ENCODE measurements around the gene CALML5. TPM values are rescaled to one million over a fixed set of nuclear protein-coding genes. Genes with fewer than 3 reads are reported as not detected.

The CALML5 gene
- total RNA-seq, 1 experiment from 2014 or later = not detected

DNA sequence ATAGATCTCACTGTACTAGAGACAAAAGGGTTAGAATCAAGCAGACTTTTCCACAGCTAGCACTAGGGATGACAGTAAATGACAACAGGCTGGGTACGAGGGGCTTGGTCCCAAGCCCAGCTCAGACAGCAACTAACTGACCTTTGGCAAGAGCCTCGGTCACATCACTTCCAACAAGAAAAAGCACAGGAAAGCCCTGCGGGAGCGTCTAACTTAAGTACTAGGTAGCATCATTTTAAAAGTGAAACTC is 48.2 kb upstream of the CALML5 start:
- no peaks in the 10 kb centered on the region for H3K27me3 ChIP-seq (ENCODE audit: control insufficient read depth, insufficient read depth, low read length)
- ATAC-seq (no peak), DNase-seq (ENCODE audit: low read depth, low spot score) (no peak)
- H3K4me3 ChIP-seq (ENCODE audit: low read depth in 2 of 2, low read length in 2 of 2) = peak overlapping the region; percentile 20 to 28; a peak in 3 of 4 replicates
- peaks cover 32% of the 10 kb centered on the region for H3K4me1 ChIP-seq (ENCODE audit: control insufficient read depth, insufficient read depth, low read length)
- no TSS peak for BruUV-seq (replicated peaks)
- intact Hi-C loops (cut with micrococcal nuclease; ENCODE audit: unreplicated experiment) (no loop called here), in situ Hi-C loops (cut with HindIII; ENCODE audit: low pct_unique_long_range_greater_than_20kb, low sequenced_read_pairs) (no loop called here)
- no peak for TF ChIP-seq TCF7L2 (IDR thresholded peaks at IDR 0.05; ENCODE audit: low read depth, low read length)
- no peak for TF ChIP-seq SIN3A (IDR thresholded peaks at IDR 0.05; ENCODE audit: borderline replicate concordance, insufficient read depth, low read depth, low read length)
- TF ChIP-seq, protein P1, sequence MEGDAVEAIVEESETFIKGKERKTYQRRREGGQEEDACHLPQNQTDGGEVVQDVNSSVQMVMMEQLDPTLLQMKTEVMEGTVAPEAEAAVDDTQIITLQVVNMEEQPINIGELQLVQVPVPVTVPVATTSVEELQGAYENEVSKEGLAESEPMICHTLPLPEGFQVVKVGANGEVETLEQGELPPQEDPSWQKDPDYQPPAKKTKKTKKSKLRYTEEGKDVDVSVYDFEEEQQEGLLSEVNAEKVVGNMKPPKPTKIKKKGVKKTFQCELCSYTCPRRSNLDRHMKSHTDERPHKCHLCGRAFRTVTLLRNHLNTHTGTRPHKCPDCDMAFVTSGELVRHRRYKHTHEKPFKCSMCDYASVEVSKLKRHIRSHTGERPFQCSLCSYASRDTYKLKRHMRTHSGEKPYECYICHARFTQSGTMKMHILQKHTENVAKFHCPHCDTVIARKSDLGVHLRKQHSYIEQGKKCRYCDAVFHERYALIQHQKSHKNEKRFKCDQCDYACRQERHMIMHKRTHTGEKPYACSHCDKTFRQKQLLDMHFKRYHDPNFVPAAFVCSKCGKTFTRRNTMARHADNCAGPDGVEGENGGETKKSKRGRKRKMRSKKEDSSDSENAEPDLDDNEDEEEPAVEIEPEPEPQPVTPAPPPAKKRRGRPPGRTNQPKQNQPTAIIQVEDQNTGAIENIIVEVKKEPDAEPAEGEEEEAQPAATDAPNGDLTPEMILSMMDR (IDR thresholded peaks at IDR 0.05) = no peak
- TF ChIP-seq, protein P2, sequence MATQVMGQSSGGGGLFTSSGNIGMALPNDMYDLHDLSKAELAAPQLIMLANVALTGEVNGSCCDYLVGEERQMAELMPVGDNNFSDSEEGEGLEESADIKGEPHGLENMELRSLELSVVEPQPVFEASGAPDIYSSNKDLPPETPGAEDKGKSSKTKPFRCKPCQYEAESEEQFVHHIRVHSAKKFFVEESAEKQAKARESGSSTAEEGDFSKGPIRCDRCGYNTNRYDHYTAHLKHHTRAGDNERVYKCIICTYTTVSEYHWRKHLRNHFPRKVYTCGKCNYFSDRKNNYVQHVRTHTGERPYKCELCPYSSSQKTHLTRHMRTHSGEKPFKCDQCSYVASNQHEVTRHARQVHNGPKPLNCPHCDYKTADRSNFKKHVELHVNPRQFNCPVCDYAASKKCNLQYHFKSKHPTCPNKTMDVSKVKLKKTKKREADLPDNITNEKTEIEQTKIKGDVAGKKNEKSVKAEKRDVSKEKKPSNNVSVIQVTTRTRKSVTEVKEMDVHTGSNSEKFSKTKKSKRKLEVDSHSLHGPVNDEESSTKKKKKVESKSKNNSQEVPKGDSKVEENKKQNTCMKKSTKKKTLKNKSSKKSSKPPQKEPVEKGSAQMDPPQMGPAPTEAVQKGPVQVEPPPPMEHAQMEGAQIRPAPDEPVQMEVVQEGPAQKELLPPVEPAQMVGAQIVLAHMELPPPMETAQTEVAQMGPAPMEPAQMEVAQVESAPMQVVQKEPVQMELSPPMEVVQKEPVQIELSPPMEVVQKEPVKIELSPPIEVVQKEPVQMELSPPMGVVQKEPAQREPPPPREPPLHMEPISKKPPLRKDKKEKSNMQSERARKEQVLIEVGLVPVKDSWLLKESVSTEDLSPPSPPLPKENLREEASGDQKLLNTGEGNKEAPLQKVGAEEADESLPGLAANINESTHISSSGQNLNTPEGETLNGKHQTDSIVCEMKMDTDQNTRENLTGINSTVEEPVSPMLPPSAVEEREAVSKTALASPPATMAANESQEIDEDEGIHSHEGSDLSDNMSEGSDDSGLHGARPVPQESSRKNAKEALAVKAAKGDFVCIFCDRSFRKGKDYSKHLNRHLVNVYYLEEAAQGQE (IDR thresholded peaks at IDR 0.05; ENCODE audit: insufficient read depth in 1 of 2, low read depth in 2 of 2, low read length in 1 of 2) = no peak
- no peak for TF ChIP-seq POLR2AphosphoS5 (IDR thresholded peaks at IDR 0.05; ENCODE audit: low read depth, low read length)
- peaks cover under 1% of the 10 kb centered on the region; the same call in 1 of the 2 replicates for H3K9me3 ChIP-seq (ENCODE audit: control insufficient read depth, insufficient read depth, low read depth, low read length)
- POLR2A ChIA-PET = no interaction called here
- H3K27ac ChIP-seq (ENCODE audit: low read length) = peak overlapping the region; percentile 78
- CTCF ChIA-PET = interaction anchor here (0.7 kb wide), 1 partner anchor 36 kb away, joined by 3 read pairs; no protein-coding TSS in a partner anchor
- H3K36me3 ChIP-seq (ENCODE audit: control insufficient read depth, insufficient read depth, low read length) = no peaks in the 10 kb centered on the region

DNA sequence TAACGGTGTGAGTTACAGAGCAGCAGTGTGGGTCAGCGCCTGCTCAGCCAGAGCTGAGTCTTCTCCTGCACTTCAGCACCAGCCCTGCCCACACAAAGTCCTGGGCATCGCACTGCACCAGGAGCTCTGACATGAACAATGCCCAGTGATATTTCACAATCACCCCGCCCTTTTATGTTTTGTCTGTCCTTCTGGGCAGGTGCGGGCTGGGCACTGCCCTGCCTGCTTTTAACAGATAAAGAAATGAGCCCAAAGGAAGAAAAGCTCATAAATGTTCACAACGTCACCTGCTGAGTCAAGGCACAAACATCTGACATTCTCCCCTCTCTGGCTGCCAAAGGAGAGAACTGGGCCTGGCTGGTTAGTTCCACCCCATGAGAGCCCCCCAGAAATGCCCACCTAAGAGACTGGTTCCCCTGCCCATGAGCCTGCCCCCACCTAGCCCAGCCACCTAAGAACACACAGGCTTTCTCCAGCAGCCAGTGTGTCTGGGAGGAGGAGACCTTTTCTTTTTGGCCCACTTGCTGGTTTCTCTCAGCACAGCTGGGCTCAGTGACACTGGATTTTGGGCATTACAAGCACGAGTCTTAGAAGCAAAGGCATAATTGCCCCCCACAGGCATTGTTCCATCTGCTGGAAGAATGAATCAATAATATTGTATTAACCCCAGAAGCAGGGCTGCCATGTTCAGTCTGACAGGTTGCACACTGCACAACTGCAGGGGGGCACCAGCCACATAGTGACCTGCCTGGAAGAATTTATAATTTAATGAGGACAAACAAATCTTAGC is 47.7 kb upstream of the CALML5 start:
- ChIA-PET CTCF (interaction anchor here (0.7 kb wide), 1 partner anchor 36 kb away, joined by 3 read pairs; no protein-coding TSS in a partner anchor), POLR2A (interaction anchor here (0.5 kb wide), 1 partner anchor 163 kb away, joined by 3 read pairs; no protein-coding TSS in a partner anchor)
- BruUV-seq (replicated peaks) = no TSS peak
- no peak for DNase-seq (ENCODE audit: low read depth, low spot score)
- peak overlapping the region; percentile 78 for H3K27ac ChIP-seq (ENCODE audit: low read length)
- no peaks in the 10 kb centered on the region for H3K27me3 ChIP-seq (ENCODE audit: control insufficient read depth, insufficient read depth, low read length)
- peaks cover 6% of the 10 kb centered on the region; the same call in 1 of the 2 replicates for H3K9me3 ChIP-seq (ENCODE audit: control insufficient read depth, insufficient read depth, low read depth, low read length)
- peak; percentile 17 for ATAC-seq
- intact Hi-C loops (cut with micrococcal nuclease; ENCODE audit: unreplicated experiment) = no loop called here
- TF ChIP-seq, protein P1 (IDR thresholded peaks at IDR 0.05) = no peak
- no peak for TF ChIP-seq POLR2AphosphoS5 (IDR thresholded peaks at IDR 0.05; ENCODE audit: low read depth, low read length)
- TF ChIP-seq, protein P2 (IDR thresholded peaks at IDR 0.05; ENCODE audit: insufficient read depth in 1 of 2, low read depth in 2 of 2, low read length in 1 of 2) = no peak
- no peak; the same call in 1 of the 2 replicates for TF ChIP-seq TCF7L2 (IDR thresholded peaks at IDR 0.05; ENCODE audit: low read depth, low read length)
- TF ChIP-seq SIN3A (IDR thresholded peaks at IDR 0.05; ENCODE audit: borderline replicate concordance, insufficient read depth, low read depth, low read length) = no peak
- H3K36me3 ChIP-seq (ENCODE audit: control insufficient read depth, insufficient read depth, low read length) = no peaks in the 10 kb centered on the region
- peaks cover 32% of the 10 kb centered on the region for H3K4me1 ChIP-seq (ENCODE audit: control insufficient read depth, insufficient read depth, low read length)
- peak overlapping the region; percentile 20 to 28; a peak in 3 of 4 replicates for H3K4me3 ChIP-seq (ENCODE audit: low read depth in 2 of 2, low read length in 2 of 2)
- in situ Hi-C loops (cut with HindIII; ENCODE audit: low pct_unique_long_range_greater_than_20kb, low sequenced_read_pairs) = no loop called here
